Retinal pigment epithelial cell (primary cell): ENCODE measurements around the gene SLC5A8.

Experiments
- DNase-seq: peaks from one replicate; pipeline ENCODE4 v3.0.0-alpha.2; 2010; ENCODE audit warnings: low read depth
- H3K4me3 ChIP-seq: 2 replicates; pipeline ENCODE4 v1.5.1; 2011; ENCODE audit warnings: mild to moderate bottlenecking, low read length, control low read depth, moderate library complexity
- CTCF ChIP-seq: conservative IDR thresholded peaks from 2 replicates; pipeline ENCODE4 v1.5.1; 2011; ENCODE audit warnings: low read depth, low read length, control low read depth, inconsistent platforms

The SLC5A8 gene

GRCh38 chr12:101204602-101205304 is 5.3 kb downstream of the SLC5A8 start:
- no peak overlapping the region for H3K4me3 ChIP-seq
- no peak for DNase-seq
- no peak for TF ChIP-seq CTCF

GRCh38 chr12:101200824-101201223 is 9.2 kb downstream of the SLC5A8 start:
- DNase-seq, result no peak
- TF ChIP-seq CTCF, result no peak
- H3K4me3 ChIP-seq, result no peak overlapping the region

- H3K4me3 ChIP-seq, result no peak overlapping the region
- no peak for TF ChIP-seq CTCF
- DNase-seq, result no peak
These were observed 9.9 kb downstream of the SLC5A8 start for GRCh38 chr12:101200145-101200544.

GRCh38 chr12:101186291-101186690 is 23.7 kb downstream of the SLC5A8 start:
- no peak for DNase-seq
- TF ChIP-seq CTCF, result no peak
- no peak overlapping the region for H3K4me3 ChIP-seq

- no peak for DNase-seq
- no peak for TF ChIP-seq CTCF
- no peak overlapping the region for H3K4me3 ChIP-seq
These were observed 28.3 kb downstream of the SLC5A8 start for GRCh38 chr12:101181776-101182175.

- H3K4me3 ChIP-seq, result no peak overlapping the region
These were observed 35.5 kb downstream of the SLC5A8 start for GRCh38 chr12:101174541-101174940.

More at GRCh38 chr12:101174541-101174940, 35.5 kb downstream of the SLC5A8 start:
- no peak for DNase-seq
- no peak for TF ChIP-seq CTCF
